ENCODE data around the gene MYCN.
"Not testable (repeated sequence)": the region's sequence is repeated elsewhere in the genome, so short reads cannot be mapped to it uniquely, and the experiment has no call there.

Gene MYCN

DNA sequence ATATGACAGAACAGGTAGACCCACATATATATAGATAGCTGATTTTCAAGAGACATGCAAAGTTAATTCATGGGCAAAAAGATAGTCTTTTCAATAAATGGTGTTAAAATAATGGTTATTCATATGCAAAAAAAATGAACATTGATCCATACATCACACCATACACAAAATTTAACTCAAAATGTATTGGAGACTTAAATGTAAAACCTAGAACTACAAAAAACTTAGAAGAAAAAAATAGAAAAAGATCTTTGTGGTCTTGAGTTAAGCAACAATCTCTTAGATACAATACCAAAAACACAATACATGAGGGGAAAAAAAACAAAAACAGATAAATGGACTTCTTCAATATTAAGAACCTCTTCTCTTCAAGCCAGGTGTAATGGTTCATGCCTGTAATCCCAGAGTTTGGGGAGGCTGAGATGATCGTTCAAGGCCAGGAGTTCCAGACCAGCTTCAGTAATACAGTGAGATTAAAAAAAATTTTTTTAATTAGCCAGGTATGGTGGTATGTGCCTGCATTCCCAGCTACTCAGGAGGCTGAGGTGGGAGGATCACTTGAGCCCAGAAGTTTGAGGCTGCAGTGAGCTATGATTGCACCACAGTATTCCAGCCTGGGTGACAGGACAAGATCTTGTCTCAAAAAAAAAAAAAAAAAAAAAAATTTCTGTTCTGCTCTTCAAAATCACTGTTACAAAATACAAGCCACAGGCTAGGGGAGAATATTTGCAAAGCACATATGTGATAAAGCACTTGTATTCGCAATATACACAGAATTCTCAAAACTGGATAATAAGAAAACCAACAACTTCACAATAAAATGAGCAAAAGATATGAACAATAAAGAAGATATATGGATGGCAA lies 32.7 kb upstream of the MYCN start:
- no peaks in the 10 kb centered on the region for H3K36me3 ChIP-seq
- no peaks in the 10 kb centered on the region for H3K27me3 ChIP-seq
- no peaks in the 10 kb centered on the region for H3K4me1 ChIP-seq
- H4K20me1 ChIP-seq, result no peaks in the 10 kb centered on the region
- H3K4me3 ChIP-seq, result no peak overlapping the region
- no peak overlapping the region for H3K27ac ChIP-seq
- no peak for TF ChIP-seq Cebpa-rat (IDR thresholded peaks at IDR 0.05)
- no peaks in the 10 kb centered on the region for H3K9me3 ChIP-seq
- no peak overlapping the region for H3K9ac ChIP-seq
- H3K4me2 ChIP-seq, result no peak overlapping the region

DNA sequence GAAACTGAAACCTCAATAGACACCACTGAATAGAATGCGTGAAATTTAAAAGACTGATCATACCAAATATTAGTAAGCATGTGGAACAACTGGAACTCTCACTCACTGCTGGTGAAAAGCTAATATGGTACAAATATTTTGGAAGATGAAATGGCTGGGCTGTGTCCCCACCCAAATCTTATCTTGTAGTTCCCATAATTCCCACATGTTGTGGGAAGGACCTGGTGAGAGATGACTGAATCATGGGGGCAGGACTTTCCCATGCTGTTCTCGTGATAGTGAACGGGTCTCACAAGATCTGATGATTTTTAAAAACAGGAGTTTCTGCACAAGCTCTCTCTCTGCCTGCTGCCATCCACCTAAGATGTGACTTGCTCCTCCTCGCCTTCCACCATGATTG lies 32.0 kb upstream of the MYCN start:
- Histone ChIP-seq H3K4me3 (no peak overlapping the region), H3K4me2 (no peak overlapping the region), H3K4me1 (no peaks in the 10 kb centered on the region), H3K9me3 (no peaks in the 10 kb centered on the region), H3K36me3 (no peaks in the 10 kb centered on the region), H4K20me1 (no peaks in the 10 kb centered on the region), H3K9ac (no peak overlapping the region), H3K27me3 (no peaks in the 10 kb centered on the region), H3K27ac (no peak overlapping the region)
- TF ChIP-seq Cebpa-rat (IDR thresholded peaks at IDR 0.05), result no peak

DNA sequence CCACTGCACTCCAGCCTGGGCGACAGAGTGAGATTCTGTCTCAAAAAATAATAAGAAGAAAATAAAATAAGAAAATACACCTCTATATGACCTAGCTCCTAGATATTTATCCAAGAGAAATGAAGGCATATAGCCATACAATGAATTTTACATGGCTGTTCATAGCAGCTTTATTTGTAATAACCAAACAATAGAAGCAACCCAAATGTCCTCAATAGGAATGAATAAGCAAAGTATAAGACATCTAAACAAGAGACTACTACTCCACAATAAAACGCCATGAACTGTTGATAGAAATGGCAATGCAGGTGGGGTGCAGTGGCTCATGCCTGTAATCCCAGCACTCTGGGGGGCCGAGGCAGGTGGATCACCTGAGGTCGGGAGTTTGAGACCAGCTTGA lies 31.2 kb upstream of the MYCN start:
- H3K4me2 ChIP-seq, result no peak overlapping the region
- H3K27ac ChIP-seq, result no peak overlapping the region
- no peaks in the 10 kb centered on the region for H4K20me1 ChIP-seq
- H3K9ac ChIP-seq, result no peak overlapping the region
- H3K4me3 ChIP-seq, result no peak overlapping the region
- TF ChIP-seq Cebpa-rat (IDR thresholded peaks at IDR 0.05), result no peak
- no peaks in the 10 kb centered on the region for H3K27me3 ChIP-seq
- no peaks in the 10 kb centered on the region for H3K9me3 ChIP-seq
- H3K36me3 ChIP-seq, result no peaks in the 10 kb centered on the region
- H3K4me1 ChIP-seq, result no peaks in the 10 kb centered on the region

DNA sequence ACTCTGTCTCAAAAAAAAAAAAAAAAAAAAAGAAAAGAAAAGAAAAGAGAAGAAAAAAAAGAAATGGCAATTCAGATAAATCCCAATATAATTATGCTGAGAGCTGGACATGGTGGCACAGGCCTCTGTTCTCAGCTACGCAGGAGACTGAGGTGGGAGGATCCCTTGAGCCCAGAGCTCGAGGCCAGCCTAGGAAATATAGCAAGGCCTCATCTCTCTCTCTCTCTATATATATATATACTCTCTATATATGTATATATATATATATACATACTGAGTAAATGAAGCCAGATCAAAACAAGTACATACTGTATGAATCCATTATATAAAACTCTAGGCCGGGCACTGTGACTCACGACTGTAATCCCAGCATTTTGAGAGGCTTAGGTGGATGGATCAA lies 30.6 kb upstream of the MYCN start:
- TF ChIP-seq Cebpa-rat (IDR thresholded peaks at IDR 0.05), result no peak
- H3K4me2 ChIP-seq, result no peak overlapping the region
- H3K9me3 ChIP-seq, result no peaks in the 10 kb centered on the region
- no peak overlapping the region for H3K9ac ChIP-seq
- H3K4me3 ChIP-seq, result no peak overlapping the region
- H3K36me3 ChIP-seq, result no peaks in the 10 kb centered on the region
- H3K27ac ChIP-seq, result no peak overlapping the region
- no peaks in the 10 kb centered on the region for H3K27me3 ChIP-seq
- H3K4me1 ChIP-seq, result no peaks in the 10 kb centered on the region
- H4K20me1 ChIP-seq, result no peaks in the 10 kb centered on the region

DNA sequence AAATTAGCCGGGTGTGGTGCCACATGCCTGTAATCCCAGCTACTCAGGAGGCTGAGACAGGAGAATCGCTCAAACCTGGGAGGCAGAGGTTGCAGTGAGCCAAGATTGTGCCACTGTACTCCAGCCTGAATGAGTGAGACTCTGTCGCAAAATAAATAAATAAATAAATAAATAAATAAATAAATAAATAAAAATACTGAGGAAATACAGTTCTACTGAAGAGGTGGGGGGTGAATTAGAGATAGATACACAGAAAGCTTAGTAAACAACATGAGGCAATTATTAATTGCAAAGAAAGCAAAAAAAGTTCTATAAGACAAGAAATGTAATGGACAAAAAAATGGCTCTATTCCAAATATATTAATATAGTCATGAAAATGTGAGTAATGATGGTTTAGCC lies 29.1 kb upstream of the MYCN start:
- not testable (repeated sequence) for H4K20me1 ChIP-seq, H3K9me3 ChIP-seq, H3K9ac ChIP-seq, H3K4me2 ChIP-seq, H3K4me1 ChIP-seq, H3K36me3 ChIP-seq, H3K27ac ChIP-seq, H3K27me3 ChIP-seq, H3K4me3 ChIP-seq

DNA sequence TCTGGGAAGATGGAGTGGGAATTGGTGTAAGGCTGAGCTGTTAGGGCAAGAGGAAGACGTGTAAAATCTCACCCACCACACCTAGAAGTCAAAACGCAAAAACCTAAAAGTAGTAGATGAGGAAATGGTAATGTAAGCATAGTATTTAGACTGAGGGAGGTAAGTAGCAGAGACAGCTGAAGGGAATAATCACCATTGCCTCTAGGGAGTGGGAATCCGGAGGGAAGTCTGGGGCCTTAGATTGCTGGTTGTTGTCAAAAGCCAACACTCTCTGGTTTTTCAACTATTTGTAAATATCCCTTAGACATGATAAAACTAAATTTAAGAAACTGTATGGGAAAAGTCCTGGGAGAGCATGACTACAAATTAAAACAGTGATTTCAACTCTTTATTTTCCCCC lies 28.7 kb upstream of the MYCN start:
- no peaks in the 10 kb centered on the region for H3K36me3 ChIP-seq
- no peaks in the 10 kb centered on the region for H3K4me1 ChIP-seq
- H4K20me1 ChIP-seq, result no peaks in the 10 kb centered on the region
- TF ChIP-seq Cebpa-rat (IDR thresholded peaks at IDR 0.05), result no peak
- no peak overlapping the region for H3K4me3 ChIP-seq
- no peak overlapping the region for H3K9ac ChIP-seq
- no peak overlapping the region for H3K27ac ChIP-seq
- no peak overlapping the region for H3K4me2 ChIP-seq
- no peaks in the 10 kb centered on the region for H3K27me3 ChIP-seq
- H3K9me3 ChIP-seq, result no peaks in the 10 kb centered on the region

DNA sequence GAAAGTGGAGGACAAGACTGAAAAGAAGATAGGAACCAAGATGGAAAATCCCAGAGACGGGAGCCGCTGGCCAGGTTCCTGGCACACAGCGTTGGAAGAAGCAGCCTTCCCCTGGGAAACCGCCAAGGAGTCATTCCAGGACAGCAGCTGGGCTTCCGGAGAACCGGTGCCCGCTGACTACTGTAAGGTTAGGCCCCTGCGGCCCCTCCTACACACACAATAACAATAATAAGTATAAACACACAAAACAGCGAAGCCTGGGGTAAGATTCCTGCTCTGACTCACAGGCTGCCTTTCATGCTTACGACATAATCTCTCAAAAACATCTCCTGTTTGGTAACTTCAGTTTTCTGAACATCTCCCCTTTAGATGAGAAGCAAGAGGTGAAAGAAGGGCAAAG lies 28.1 kb upstream of the MYCN start:
- TF ChIP-seq Cebpa-rat (IDR thresholded peaks at IDR 0.05), result no peak
- H3K27ac ChIP-seq, result no peak overlapping the region
- H3K27me3 ChIP-seq, result no peaks in the 10 kb centered on the region
- H3K36me3 ChIP-seq, result no peaks in the 10 kb centered on the region
- H4K20me1 ChIP-seq, result no peaks in the 10 kb centered on the region
- no peak overlapping the region for H3K9ac ChIP-seq
- no peaks in the 10 kb centered on the region for H3K9me3 ChIP-seq
- no peak overlapping the region for H3K4me3 ChIP-seq
- no peak overlapping the region for H3K4me2 ChIP-seq
- no peaks in the 10 kb centered on the region for H3K4me1 ChIP-seq

DNA sequence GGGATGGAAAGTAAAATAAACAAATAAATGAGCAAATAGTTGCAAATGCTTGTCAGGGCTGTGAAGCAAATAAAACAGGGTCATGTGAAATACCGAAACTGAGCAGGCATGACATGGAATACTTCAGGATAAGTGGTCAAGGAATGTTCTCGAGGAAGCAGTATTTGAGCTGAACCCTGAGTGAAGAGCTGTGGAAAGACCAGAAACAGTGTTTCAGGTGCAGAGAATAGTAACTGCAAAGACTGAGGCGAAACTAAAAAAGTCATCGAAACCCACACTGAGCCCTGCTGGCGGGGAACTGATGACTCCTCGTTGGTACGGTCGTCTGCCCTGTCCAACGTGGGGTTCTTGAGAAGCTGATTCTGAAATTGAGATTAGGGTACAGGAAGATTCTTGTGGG lies 27.2 kb upstream of the MYCN start:
- H3K27me3 ChIP-seq, result no peaks in the 10 kb centered on the region
- no peak overlapping the region for H3K27ac ChIP-seq
- H3K36me3 ChIP-seq, result no peaks in the 10 kb centered on the region
- H3K4me1 ChIP-seq, result no peaks in the 10 kb centered on the region
- H3K9me3 ChIP-seq, result no peaks in the 10 kb centered on the region
- H4K20me1 ChIP-seq, result no peaks in the 10 kb centered on the region
- no peak overlapping the region for H3K9ac ChIP-seq
- no peak for TF ChIP-seq Cebpa-rat (IDR thresholded peaks at IDR 0.05)
- H3K4me3 ChIP-seq, result no peak overlapping the region
- no peak overlapping the region for H3K4me2 ChIP-seq

DNA sequence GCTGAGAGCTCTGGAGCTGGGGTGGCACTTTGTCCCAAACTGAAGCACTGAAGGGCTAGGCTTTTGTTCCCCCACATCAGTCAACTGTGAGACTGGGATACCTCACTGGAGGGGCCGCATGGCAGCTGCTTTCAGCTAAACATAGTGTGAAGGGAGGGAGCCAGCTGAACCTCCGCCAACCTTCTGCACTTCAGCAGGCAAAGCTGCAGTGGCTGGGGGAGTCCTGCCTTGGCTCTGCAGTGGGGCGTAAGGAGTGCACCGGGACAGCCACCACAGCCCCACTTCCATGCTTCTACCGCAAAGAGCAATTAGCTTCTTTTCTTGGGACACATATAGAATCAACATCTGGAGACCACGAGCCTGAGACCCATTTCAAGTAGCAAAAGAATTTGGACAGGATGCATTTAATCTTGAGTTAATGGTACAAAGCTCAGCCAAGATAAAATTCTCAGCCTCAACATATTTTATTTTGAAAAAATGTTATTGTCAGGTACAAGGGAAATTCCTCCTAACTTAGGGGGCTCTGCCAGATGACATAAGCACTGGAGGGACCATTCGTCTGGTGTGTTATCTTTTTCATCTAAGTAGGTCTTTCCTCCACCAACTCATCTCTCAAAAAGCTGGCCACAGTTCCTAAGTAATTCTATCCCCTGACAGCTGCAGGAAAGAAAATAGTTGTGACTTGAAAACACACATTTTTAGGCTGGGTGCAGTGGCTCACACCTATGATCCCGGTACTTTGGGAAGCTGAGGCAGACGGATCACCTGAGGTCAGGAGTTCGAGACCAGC lies 25.6 kb upstream of the MYCN start:
- Histone ChIP-seq H3K27me3 (no peaks in the 10 kb centered on the region), H3K4me3 (no peak overlapping the region), H3K9me3 (no peaks in the 10 kb centered on the region), H3K27ac (no peak overlapping the region), H3K4me1 (peaks cover 2% of the 10 kb centered on the region; the same call in 1 of the 2 replicates), H3K4me2 (no peak overlapping the region), H3K9ac (no peak overlapping the region), H3K36me3 (no peaks in the 10 kb centered on the region), H4K20me1 (no peaks in the 10 kb centered on the region)
- TF ChIP-seq Cebpa-rat (IDR thresholded peaks at IDR 0.05), result no peak

DNA sequence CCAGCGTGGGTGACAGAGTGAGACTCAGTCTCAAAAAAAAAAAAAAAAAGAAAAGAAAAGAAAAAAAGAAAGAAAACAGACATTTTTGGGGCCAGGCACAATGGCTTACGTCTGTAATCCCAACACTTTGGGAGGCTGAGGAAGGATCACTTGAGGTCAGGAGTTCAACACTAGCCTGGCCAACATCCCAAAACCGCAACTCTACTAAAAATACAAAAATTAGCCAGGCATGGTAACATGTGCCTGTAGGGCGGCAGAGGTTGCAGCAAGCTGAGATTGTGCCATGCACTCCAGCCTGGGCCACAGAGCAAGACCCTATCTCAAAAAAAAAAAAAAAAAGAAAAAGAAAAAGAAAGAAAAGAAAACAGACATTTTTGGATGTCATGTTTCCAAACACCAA lies 24.8 kb upstream of the MYCN start:
- not testable (repeated sequence) for H3K27me3 ChIP-seq, H3K4me3 ChIP-seq, H3K4me2 ChIP-seq, H3K4me1 ChIP-seq, H3K36me3 ChIP-seq, H3K27ac ChIP-seq, H4K20me1 ChIP-seq, H3K9ac ChIP-seq, H3K9me3 ChIP-seq
